UCSD-AML1 (cell line): ENCODE results near the gene WASF2.

Source experiments
- DNase-seq: peaks from one replicate; lab custom pipeline; 2025; ENCODE audit not compliant: unreplicated experiment; lab: John Stamatoyannopoulos, UW

The WASF2 gene

GRCh38 chr1:27379564-27380122 is 110.3 kb downstream of the WASF2 start:
- no peak for DNase-seq

GRCh38 chr1:27377760-27378495 is 112.0 kb downstream of the WASF2 start:
- DNase-seq: peak; percentile 27

- DNase-seq: no peak
Measured at GRCh38 chr1:27374362-27375086, 115.4 kb downstream of the WASF2 start, which contains the start of gene FCN3. FCN3 (minus strand) TSS chr1:27374824; CDS start chr1:27374818, 6 bp downstream.

GRCh38 chr1:27372808-27373690 is 116.9 kb downstream of the WASF2 start:
- no peak for DNase-seq

GRCh38 chr1:27372022-27372807 is 117.8 kb downstream of the WASF2 start:
- no peak for DNase-seq

GRCh38 chr1:27368869-27369582 is 120.9 kb downstream of the WASF2 start:
- peak; percentile 75 for DNase-seq

GRCh38 chr1:27367160-27367650 is 122.8 kb downstream of the WASF2 start:
- DNase-seq: no peak

- DNase-seq: peak; percentile 73
Measured at GRCh38 chr1:27366411-27367159, 123.4 kb downstream of the WASF2 start, which contains the start of gene MAP3K6. MAP3K6 (minus strand) TSS chr1:27366961; CDS start chr1:27366597, 364 bp downstream.

- peak; percentile 83 for DNase-seq
Measured at GRCh38 chr1:27366113-27366410, 123.9 kb downstream of the WASF2 start.

GRCh38 chr1:27365372-27366112 is 124.4 kb downstream of the WASF2 start:
- DNase-seq: peak; percentile 91

GRCh38 chr1:27364696-27365371 is 125.1 kb downstream of the WASF2 start:
- no peak for DNase-seq

- no peak for DNase-seq
Measured at GRCh38 chr1:27363766-27364695, 125.9 kb downstream of the WASF2 start.

- DNase-seq: no peak
Measured at GRCh38 chr1:27361553-27361952, 128.4 kb downstream of the WASF2 start.

- DNase-seq: no peak
Measured at GRCh38 chr1:27361044-27361402, 128.9 kb downstream of the WASF2 start.

- DNase-seq: no peak
Measured at GRCh38 chr1:27360159-27361043, 129.6 kb downstream of the WASF2 start.

- no peak for DNase-seq
Measured at GRCh38 chr1:27359822-27360158, 130.2 kb downstream of the WASF2 start.
